Smooth muscle cell of the brain vasculature (primary cell): ENCODE measurements around the gene PDCD10.

Source experiments
- DNase-seq: peaks from one replicate; pipeline ENCODE4 v3.0.0-alpha.2; 2012; ENCODE audit warnings: low read depth, low spot score

The PDCD10 gene

GRCh38 chr3:167735233-167736138 is 794 bp upstream of the PDCD10 start, which contains the start of gene SERPINI1:
TSS of gene SERPINI1 (plus strand) at chr3:167735721. CDS start at chr3:167789129, 53,408 bp downstream.
- DNase-seq, result peak; percentile 56

- DNase-seq, result no peak
Measured at GRCh38 chr3:167733961-167734497, 663 bp downstream of the PDCD10 start.

- no peak for DNase-seq
Measured at GRCh38 chr3:167732313-167733065, 2.2 kb downstream of the PDCD10 start.

GRCh38 chr3:167731393-167731792 is 3.3 kb downstream of the PDCD10 start:
- DNase-seq, result no peak

GRCh38 chr3:167729591-167729990 is 5.1 kb downstream of the PDCD10 start:
- DNase-seq, result no peak

- no peak for DNase-seq
Measured at GRCh38 chr3:167728632-167729323, 5.9 kb downstream of the PDCD10 start.

GRCh38 chr3:167728176-167728575 is 6.5 kb downstream of the PDCD10 start:
- DNase-seq, result no peak

- DNase-seq, result no peak
Measured at GRCh38 chr3:167723872-167724271, 10.8 kb downstream of the PDCD10 start.

GRCh38 chr3:167723025-167723512 is 11.6 kb downstream of the PDCD10 start:
- no peak for DNase-seq

- DNase-seq, result no peak
Measured at GRCh38 chr3:167718582-167718981, 16.1 kb downstream of the PDCD10 start.

GRCh38 chr3:167716920-167717319 is 17.8 kb downstream of the PDCD10 start:
- DNase-seq, result no peak

- no peak for DNase-seq
Measured at GRCh38 chr3:167714871-167715270, 19.8 kb downstream of the PDCD10 start.

GRCh38 chr3:167712445-167712844 is 22.2 kb downstream of the PDCD10 start:
- DNase-seq, result no peak

- no peak for DNase-seq
Measured at GRCh38 chr3:167711439-167711838, 23.3 kb downstream of the PDCD10 start.

- no peak for DNase-seq
Measured at GRCh38 chr3:167710552-167710951, 24.1 kb downstream of the PDCD10 start.

- no peak for DNase-seq
Measured at GRCh38 chr3:167709690-167710089, 25.0 kb downstream of the PDCD10 start.

GRCh38 chr3:167705840-167706239 is 28.9 kb downstream of the PDCD10 start:
- DNase-seq, result no peak

GRCh38 chr3:167700926-167701325 is 33.8 kb downstream of the PDCD10 start:
- no peak for DNase-seq

- DNase-seq, result no peak
Measured at GRCh38 chr3:167700046-167700445, 34.6 kb downstream of the PDCD10 start.

GRCh38 chr3:167694121-167694520 is 40.6 kb downstream of the PDCD10 start:
- no peak for DNase-seq

- no peak for DNase-seq
Measured at GRCh38 chr3:167691366-167691765, 43.3 kb downstream of the PDCD10 start.
